Esophagus muscularis mucosa (tissue), 3 donors: ENCODE data around the gene SPNS1.

Experiments used
- EP300 ChIP-seq: sonication (generic); formaldehyde crosslinking; IDR thresholded peaks from one replicate; pipeline ENCODE4 v1.6.1; 2017; ENCODE audit warnings: antibody characterized with exemption
- TF ChIP-seq, protein P1 (sequence below), 3 experiments: fragments of 200-600 bp in 2 of 3; fragments of 450-650 bp in 1 of 3; sonication (generic) in 2 of 3; IDR thresholded peaks; one replicate each; pipeline ENCODE4 v1.5.1; 2017 to 2019; ENCODE audit warnings: antibody characterized with exemption in 3 of 3, mild to moderate bottlenecking in 2 of 3, moderate library complexity in 1 of 3

DNA sequence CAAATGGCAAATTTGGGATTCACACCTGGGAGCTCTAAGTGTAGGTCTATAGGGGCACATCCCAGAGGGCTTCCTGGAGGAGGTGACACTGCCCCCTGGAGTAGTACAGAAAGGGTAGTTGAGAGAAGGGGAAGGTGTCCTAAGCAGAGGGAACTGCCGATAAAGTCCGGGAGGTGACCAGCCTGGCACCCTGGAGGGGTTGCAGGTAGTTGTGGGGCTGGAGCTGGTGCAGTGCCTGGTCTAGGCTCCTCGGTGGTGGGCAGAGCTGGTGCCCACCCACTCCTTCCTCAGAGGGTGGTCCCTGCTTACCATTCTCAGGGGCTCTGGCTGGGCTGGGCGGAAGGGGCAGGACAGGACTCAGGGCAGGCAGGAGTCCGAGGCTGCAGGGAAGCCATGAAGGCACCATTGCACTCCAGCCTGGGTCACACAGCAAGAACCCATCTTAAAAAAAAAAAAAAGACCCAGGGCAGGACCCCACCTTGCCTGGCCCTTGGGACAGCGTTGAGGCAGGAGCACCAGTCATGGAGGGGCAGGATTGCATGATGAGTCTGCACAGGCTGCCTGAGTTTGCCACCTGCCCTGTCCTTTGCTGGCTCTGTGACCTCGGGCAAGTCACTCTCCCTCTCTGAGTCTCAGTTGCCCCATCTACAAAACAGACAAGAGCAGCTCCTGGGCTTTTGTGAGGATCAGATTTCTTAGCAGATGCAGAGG, 54.0 kb downstream of the SPNS1 start:
- no peak for TF ChIP-seq EP300
- TF ChIP-seq, protein P1, sequence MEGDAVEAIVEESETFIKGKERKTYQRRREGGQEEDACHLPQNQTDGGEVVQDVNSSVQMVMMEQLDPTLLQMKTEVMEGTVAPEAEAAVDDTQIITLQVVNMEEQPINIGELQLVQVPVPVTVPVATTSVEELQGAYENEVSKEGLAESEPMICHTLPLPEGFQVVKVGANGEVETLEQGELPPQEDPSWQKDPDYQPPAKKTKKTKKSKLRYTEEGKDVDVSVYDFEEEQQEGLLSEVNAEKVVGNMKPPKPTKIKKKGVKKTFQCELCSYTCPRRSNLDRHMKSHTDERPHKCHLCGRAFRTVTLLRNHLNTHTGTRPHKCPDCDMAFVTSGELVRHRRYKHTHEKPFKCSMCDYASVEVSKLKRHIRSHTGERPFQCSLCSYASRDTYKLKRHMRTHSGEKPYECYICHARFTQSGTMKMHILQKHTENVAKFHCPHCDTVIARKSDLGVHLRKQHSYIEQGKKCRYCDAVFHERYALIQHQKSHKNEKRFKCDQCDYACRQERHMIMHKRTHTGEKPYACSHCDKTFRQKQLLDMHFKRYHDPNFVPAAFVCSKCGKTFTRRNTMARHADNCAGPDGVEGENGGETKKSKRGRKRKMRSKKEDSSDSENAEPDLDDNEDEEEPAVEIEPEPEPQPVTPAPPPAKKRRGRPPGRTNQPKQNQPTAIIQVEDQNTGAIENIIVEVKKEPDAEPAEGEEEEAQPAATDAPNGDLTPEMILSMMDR (IDR thresholded peaks at IDR 0.05): no peak
